ENCODE data around the gene DIP2C.

Gene DIP2C

GRCh38 chr10:260819-261429, 428.5 kb downstream of the DIP2C start:
- Histone ChIP-seq H3K27me3 (replicated peaks) (no peaks in the 10 kb centered on the region), H3K36me3 (replicated peaks) (no peaks in the 10 kb centered on the region), H3K4me3 (ENCODE audit: low read depth, low read length) (no peak overlapping the region), H3K27ac (no peak overlapping the region)
- in situ Hi-C loops (cut with HindIII; ENCODE audit: low pct_ligation_motif_present, low sequenced_read_pairs): no loop called here
- no peak for TF ChIP-seq CTCF (IDR thresholded peaks at IDR 0.05; ENCODE audit: low read depth, low read length, missing control alignments)
- no peak for DNase-seq

- DNase-seq: no peak
- Histone ChIP-seq H3K36me3 (replicated peaks) (peaks cover 16% of the 10 kb centered on the region), H3K27ac (no peak overlapping the region), H3K27me3 (replicated peaks) (no peaks in the 10 kb centered on the region), H3K4me3 (ENCODE audit: low read depth, low read length) (no peak overlapping the region)
- no peak for TF ChIP-seq CTCF (IDR thresholded peaks at IDR 0.05; ENCODE audit: low read depth, low read length, missing control alignments)
- in situ Hi-C loops (cut with HindIII; ENCODE audit: low pct_ligation_motif_present, low sequenced_read_pairs): no loop called here
Observed at GRCh38 chr10:251982-252582, 437.4 kb downstream of the DIP2C start.

GRCh38 chr10:248307-248706, 441.2 kb downstream of the DIP2C start:
- Histone ChIP-seq H3K4me3 (ENCODE audit: low read depth, low read length) (no peak overlapping the region), H3K36me3 (replicated peaks) (peaks cover 22% of the 10 kb centered on the region), H3K27me3 (replicated peaks) (no peaks in the 10 kb centered on the region), H3K27ac (no peak overlapping the region)
- in situ Hi-C loops (cut with HindIII; ENCODE audit: low pct_ligation_motif_present, low sequenced_read_pairs): no loop called here
- no peak for DNase-seq
- no peak for TF ChIP-seq CTCF (IDR thresholded peaks at IDR 0.05; ENCODE audit: low read depth, low read length, missing control alignments)

- peaks cover 22% of the 10 kb centered on the region for H3K36me3 ChIP-seq (replicated peaks)
- TF ChIP-seq CTCF (IDR thresholded peaks at IDR 0.05; ENCODE audit: low read depth, low read length, missing control alignments): no peak
- in situ Hi-C loops (cut with HindIII; ENCODE audit: low pct_ligation_motif_present, low sequenced_read_pairs): no loop called here
Observed at GRCh38 chr10:247480-247879, 442.0 kb downstream of the DIP2C start.

GRCh38 chr10:246431-246830, 443.0 kb downstream of the DIP2C start:
- in situ Hi-C loops (cut with HindIII; ENCODE audit: low pct_ligation_motif_present, low sequenced_read_pairs): no loop called here
- Histone ChIP-seq H3K27ac (no peak overlapping the region), H3K36me3 (replicated peaks) (peaks cover 21% of the 10 kb centered on the region), H3K27me3 (replicated peaks) (no peaks in the 10 kb centered on the region), H3K4me3 (ENCODE audit: low read depth, low read length) (no peak overlapping the region)
- DNase-seq: no peak
- TF ChIP-seq CTCF (IDR thresholded peaks at IDR 0.05; ENCODE audit: low read depth, low read length, missing control alignments): no peak

More at GRCh38 chr10:247480-247879, 442.0 kb downstream of the DIP2C start:
- Histone ChIP-seq H3K27ac (no peak overlapping the region), H3K4me3 (ENCODE audit: low read depth, low read length) (no peak overlapping the region), H3K27me3 (replicated peaks) (no peaks in the 10 kb centered on the region)
- no peak for DNase-seq

- DNase-seq: no peak
- in situ Hi-C loops (cut with HindIII; ENCODE audit: low pct_ligation_motif_present, low sequenced_read_pairs): no loop called here
- no peak for TF ChIP-seq CTCF (IDR thresholded peaks at IDR 0.05; ENCODE audit: low read depth, low read length, missing control alignments)
- Histone ChIP-seq H3K4me3 (ENCODE audit: low read depth, low read length) (no peak overlapping the region), H3K27me3 (replicated peaks) (no peaks in the 10 kb centered on the region), H3K27ac (no peak overlapping the region), H3K36me3 (replicated peaks) (peaks cover 22% of the 10 kb centered on the region)
Observed at GRCh38 chr10:244227-244626, 445.2 kb downstream of the DIP2C start.

All from brain microvascular endothelial cell (primary cell).